ENCODE measurements around the gene HPD. TPM values are rescaled to one million over a fixed set of nuclear protein-coding genes. Genes with fewer than 3 reads are reported as not detected.

HPD gene
- total RNA-seq, 1 experiment from 2014 or later = 12.7 TPM

GRCh38 chr12:121837680-121838079 is 21.0 kb downstream of the HPD start:
- DNase-seq (ENCODE audit: low read depth) = no peak
- in situ Hi-C loops (cut with HindIII; ENCODE audit: low pct_unique_long_range_greater_than_20kb, low sequenced_read_pairs) = no loop called here

- in situ Hi-C loops (cut with HindIII; ENCODE audit: low pct_unique_long_range_greater_than_20kb, low sequenced_read_pairs) = no loop called here
- no peak for DNase-seq (ENCODE audit: low read depth)
Measured at GRCh38 chr12:121831571-121832245, 27.0 kb downstream of the HPD start.

- in situ Hi-C loops (cut with HindIII; ENCODE audit: low pct_unique_long_range_greater_than_20kb, low sequenced_read_pairs) = no loop called here
- no peak for DNase-seq (ENCODE audit: low read depth)
Measured at GRCh38 chr12:121830588-121831265, 27.9 kb downstream of the HPD start.

DNA sequence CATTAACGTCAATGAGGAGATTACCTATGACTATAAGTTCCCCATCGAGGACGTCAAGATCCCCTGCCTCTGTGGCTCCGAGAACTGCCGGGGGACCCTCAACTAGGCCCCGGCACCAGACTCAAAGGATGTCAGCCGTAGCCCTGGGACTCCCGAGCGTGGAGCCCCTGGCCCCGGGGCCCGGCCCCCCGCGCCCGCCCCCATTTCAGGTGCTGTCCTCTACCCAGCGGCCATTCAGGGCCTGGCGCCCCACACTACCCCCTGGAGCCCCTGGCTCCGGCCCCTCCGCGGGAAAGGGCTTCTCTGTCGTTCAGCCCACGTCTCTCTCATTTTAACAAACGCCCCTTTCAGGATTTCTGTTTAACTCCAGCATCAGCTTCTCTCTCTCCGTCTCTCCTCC is 28.5 kb downstream of the HPD start:
- DNase-seq (ENCODE audit: low read depth) = no peak
- in situ Hi-C loops (cut with HindIII; ENCODE audit: low pct_unique_long_range_greater_than_20kb, low sequenced_read_pairs) = no loop called here

GRCh38 chr12:121829250-121829918 is 29.3 kb downstream of the HPD start:
- DNase-seq (ENCODE audit: low read depth) = no peak
- in situ Hi-C loops (cut with HindIII; ENCODE audit: low pct_unique_long_range_greater_than_20kb, low sequenced_read_pairs) = no loop called here

- DNase-seq (ENCODE audit: low read depth) = no peak
- in situ Hi-C loops (cut with HindIII; ENCODE audit: low pct_unique_long_range_greater_than_20kb, low sequenced_read_pairs) = no loop called here
Measured at GRCh38 chr12:121828826-121829225, 29.8 kb downstream of the HPD start.

- in situ Hi-C loops (cut with HindIII; ENCODE audit: low pct_unique_long_range_greater_than_20kb, low sequenced_read_pairs) = no loop called here
- DNase-seq (ENCODE audit: low read depth) = no peak
Measured at GRCh38 chr12:121828306-121828705, 30.4 kb downstream of the HPD start.

- DNase-seq (ENCODE audit: low read depth) = no peak
- in situ Hi-C loops (cut with HindIII; ENCODE audit: low pct_unique_long_range_greater_than_20kb, low sequenced_read_pairs) = no loop called here
Measured at GRCh38 chr12:121827351-121828099, 31.1 kb downstream of the HPD start.

DNA sequence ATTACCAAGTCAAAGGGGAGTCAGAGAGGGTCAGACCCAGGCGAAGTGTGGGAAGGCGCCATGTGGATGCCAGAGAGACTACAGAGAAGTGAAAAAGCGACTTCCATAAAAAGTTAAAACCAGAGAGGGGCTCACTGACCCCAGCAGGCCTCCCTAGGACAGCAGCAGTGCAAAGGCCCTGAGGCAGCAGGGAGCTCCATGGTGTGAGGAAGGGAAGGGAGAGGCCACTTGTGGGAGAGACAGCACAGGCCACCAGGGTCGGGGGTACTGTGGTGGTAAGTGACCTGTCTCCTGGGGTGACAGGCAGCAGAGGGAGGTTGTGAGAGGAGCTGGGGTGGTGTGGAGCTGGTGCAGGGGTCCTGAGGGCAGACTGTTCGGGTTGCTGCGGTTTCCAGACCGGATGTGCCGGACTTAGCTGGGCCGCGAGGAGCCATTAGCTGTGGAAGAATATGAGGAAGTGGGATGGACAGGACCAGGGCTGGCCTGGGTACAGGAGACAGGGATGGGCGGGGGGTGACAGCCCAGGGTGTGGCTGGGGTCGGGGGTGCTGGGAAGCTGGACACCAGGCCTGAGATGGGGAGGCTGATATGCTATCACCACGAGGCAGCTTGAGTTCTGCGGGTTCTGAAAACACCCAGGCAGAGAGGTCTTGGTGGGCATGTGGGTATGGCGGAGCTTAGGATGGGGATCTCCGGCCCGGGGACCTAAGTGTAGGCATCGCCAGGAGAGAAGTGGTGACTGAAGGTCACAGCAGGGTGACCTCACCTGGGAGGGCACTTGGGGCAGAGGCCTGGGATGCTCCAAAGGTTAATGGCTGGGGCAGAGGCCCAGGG is 32.1 kb downstream of the HPD start:
- DNase-seq (ENCODE audit: low read depth) = no peak
- in situ Hi-C loops (cut with HindIII; ENCODE audit: low pct_unique_long_range_greater_than_20kb, low sequenced_read_pairs) = no loop called here

DNA sequence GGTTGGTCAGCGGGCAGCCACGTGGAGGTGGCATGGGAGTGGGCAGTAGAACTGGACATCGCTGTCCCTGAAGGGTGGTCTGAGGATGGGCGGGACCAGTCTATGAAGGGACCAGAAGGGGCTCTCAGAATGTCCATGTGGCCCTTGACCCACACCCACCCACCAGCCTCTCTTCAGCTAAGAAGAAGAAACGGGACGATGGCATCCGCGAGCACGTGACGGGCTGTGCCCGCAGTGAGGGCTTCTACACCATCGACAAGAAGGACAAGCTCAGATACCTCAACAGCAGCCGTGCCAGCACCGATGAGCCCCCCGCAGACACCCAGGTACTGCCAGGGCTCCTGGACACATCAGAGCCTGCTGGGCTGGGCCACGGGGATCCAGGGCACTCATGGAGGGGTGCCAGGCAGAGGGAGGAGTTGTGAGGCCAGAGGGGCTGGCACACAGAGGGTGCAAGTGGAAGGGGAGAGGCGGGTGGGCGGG is 33.6 kb downstream of the HPD start:
- no peak for DNase-seq (ENCODE audit: low read depth)
- in situ Hi-C loops (cut with HindIII; ENCODE audit: low pct_unique_long_range_greater_than_20kb, low sequenced_read_pairs) = no loop called here

- in situ Hi-C loops (cut with HindIII; ENCODE audit: low pct_unique_long_range_greater_than_20kb, low sequenced_read_pairs) = no loop called here
Measured at GRCh38 chr12:121823727-121824115, 34.9 kb downstream of the HPD start.

GRCh38 chr12:121823101-121823726 is 35.4 kb downstream of the HPD start:
- in situ Hi-C loops (cut with HindIII; ENCODE audit: low pct_unique_long_range_greater_than_20kb, low sequenced_read_pairs) = no loop called here

More at GRCh38 chr12:121823727-121824115, 34.9 kb downstream of the HPD start:
- no peak for DNase-seq (ENCODE audit: low read depth)

DNA sequence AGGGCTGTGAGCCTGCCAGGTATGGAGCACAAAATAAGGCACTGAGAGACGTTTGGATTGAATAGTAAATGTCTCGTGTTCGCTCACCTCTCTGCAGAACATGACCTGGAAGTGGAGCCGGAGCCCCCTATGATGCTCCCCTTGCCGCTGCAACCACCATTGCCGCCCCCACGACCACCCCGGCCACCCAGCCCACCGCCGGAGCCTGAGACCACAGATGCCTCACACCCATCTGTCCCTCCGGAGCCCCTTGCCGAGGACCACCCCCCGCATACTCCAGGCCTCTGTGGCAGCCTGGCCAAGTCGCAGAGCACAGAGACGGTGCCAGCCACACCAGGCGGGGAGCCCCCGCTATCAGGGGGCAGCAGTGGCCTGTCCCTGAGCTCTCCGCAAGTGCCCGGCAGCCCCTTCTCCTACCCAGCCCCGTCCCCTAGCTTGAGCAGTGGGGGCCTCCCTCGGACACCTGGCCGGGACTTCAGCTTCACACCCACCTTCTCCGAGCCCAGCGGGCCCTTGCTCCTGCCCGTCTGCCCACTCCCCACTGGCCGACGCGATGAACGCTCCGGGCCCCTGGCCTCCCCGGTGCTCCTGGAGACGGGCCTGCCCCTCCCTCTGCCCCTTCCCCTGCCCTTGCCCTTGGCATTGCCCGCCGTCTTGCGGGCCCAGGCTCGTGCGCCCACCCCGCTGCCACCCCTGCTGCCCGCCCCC is 36.1 kb downstream of the HPD start:
- in situ Hi-C loops (cut with HindIII; ENCODE audit: low pct_unique_long_range_greater_than_20kb, low sequenced_read_pairs) = no loop called here
- no peak for DNase-seq (ENCODE audit: low read depth)

More at GRCh38 chr12:121823101-121823726, 35.4 kb downstream of the HPD start:
- DNase-seq (ENCODE audit: low read depth) = no peak

GRCh38 chr12:121820056-121820455 is 38.6 kb downstream of the HPD start:
- in situ Hi-C loops (cut with HindIII; ENCODE audit: low pct_unique_long_range_greater_than_20kb, low sequenced_read_pairs) = no loop called here

GRCh38 chr12:121819212-121819949 is 39.3 kb downstream of the HPD start:
- in situ Hi-C loops (cut with HindIII; ENCODE audit: low pct_unique_long_range_greater_than_20kb, low sequenced_read_pairs) = no loop called here
- no peak for DNase-seq (ENCODE audit: low read depth)

More at GRCh38 chr12:121820056-121820455, 38.6 kb downstream of the HPD start:
- DNase-seq (ENCODE audit: low read depth) = no peak

DNA sequence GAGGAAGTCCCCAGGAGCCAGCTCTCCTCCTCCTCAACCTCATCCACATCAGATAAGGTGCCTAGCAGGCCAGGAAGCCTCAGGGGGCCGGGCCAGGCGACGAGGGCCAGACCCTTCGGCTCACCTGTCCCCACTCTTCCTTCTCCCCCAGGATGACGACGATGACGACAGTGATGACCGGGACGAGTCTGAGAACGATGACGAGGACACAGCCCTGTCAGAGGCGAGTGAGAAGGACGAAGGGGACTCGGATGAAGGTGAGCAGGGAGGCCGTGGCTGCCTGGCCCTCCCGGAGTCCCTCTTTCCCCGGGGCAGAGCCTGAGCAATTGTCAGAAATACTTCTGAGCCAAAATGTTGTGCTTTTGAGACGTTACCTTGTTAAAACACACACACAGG is 41.0 kb downstream of the HPD start:
- no peak for DNase-seq (ENCODE audit: low read depth)
- in situ Hi-C loops (cut with HindIII; ENCODE audit: low pct_unique_long_range_greater_than_20kb, low sequenced_read_pairs) = no loop called here
